Activated CD4-positive, alpha-beta T cell treated with anti-CD3 and anti-CD28 coated beads, Interleukin-2, amount 50 U/mL, for 16 hours (primary cell): ENCODE measurements around the gene GRAP.
A peak's percentile ranks its signal among the peaks of the same experiment; 100 is the strongest.

ENCODE experiments used
- DNase-seq: peaks from one replicate; pipeline ENCODE4 v3.0.0-alpha.2; 2020

The GRAP gene

GRCh38 chr17:18981335-18981641 lies 65.5 kb downstream of the GRAP start:
- no peak for DNase-seq

GRCh38 chr17:18980682-18981334 lies 65.9 kb downstream of the GRAP start:
- no peak for DNase-seq

DNA sequence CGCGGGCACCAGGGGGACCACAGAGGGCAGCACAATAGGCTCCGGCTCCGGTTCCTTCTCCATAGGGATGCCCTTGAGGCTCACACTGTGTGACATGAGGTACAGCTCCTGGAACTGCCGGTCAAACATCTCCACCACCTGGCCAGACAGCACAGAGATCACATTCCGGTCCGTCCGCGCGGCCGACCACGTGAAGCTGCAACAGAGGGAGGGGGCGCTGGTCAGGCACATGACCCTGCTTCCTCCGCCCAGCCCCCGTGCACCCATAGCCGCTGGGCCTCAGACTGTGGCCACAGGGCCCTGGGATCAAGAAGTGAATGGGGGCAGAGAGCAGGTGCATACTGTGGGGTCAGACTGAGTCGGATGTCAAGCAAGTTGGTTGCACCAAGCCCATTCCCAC lies 68.1 kb downstream of the GRAP start:
- no peak for DNase-seq

DNA sequence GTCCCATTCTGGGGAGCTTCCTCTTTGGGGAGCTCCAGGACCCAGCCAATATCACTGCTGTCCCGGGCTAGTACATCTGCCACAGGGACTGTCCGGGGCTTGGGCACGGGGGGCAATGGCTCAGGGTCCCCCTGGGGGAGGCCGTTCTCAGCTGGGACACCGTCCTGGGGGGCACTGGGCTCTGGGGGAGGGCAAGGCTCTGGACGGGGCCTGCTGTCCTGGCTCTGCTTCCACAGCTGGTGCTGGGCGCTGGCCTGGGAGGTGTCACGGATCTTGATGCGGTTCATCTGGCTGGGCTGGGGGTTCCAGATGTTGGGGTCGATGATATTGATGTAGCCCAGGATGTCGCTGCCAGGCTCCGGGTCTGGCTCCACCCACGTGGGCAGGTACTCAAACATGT lies 68.7 kb downstream of the GRAP start:
- DNase-seq: no peak

DNA sequence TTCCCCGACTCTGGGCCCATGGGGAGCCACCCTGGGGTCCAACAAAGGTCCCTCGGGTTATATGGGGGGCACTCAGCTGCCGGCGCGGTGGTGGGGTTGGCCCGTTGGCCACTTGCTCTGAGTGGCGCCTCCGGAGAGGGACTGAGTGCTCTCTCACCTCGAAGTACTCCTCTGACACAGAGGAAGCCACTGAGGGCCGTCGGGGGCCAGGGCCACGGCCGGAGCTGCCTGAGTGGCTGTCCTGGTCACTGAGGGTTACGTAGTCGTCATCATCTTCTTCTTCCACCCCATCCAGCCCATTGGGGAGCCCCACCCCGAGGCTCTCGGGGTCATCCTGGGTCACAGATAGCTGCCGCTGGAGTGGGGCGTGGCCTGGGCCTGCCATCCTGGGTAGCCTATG lies 69.1 kb downstream of the GRAP start:
- DNase-seq: no peak

GRCh38 chr17:18977021-18977420 lies 69.7 kb downstream of the GRAP start:
- DNase-seq: no peak

GRCh38 chr17:18976201-18976600 lies 70.6 kb downstream of the GRAP start:
- DNase-seq: no peak

DNA sequence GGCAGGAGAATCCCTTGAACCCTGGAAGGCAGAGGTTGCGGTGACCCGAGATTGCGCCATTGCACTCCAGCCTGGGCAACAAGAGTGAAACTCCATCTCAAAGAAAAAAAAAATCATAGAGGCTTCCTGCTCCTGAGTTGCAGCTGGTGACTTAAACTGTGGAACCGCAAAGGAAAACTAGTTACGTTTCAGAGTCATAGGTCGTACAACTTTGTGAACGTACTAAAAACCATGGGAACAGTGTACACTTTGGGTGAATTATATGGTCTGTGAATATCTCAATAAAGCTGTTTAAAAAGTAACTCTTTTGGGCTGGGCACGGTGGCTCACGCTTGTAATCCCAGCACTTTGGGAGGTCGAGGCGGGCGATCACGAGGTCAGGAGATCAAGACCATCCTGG lies 71.2 kb downstream of the GRAP start:
- no peak for DNase-seq

DNA sequence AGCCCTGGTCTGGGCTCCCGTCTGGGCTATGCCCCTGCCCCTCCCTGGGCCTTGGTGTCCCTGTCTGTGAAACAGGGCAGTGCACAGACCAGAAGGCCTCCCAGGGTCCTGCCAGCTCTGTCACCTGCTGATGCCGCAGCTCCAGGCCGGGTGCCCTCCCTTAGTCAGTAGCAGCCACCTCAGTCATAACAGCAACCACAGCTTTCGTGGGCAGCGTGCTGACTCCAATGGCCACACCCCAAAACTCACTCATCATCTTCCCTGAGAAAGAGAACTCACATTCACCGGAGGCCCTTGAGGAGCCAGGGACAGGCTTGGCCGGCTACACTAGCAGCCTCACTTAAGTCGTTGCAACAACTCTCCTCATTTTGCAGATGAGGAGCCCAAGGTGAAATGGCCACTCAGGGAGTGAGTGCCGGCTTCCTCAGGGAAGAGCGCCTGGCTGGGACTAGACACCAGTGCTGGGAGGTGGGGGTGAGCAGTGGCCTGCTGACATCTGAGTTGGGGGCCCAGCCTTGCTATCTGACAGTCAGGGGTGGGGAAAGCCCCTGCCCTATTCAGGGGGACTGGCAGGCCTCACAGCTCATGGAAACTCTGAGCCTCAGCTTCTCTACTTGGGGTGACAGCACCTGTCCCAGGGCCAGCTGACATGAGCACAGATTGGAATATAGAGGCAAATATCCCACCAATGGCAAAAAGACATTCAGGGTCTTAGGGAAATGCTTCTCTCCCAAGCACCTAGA lies 72.2 kb downstream of the GRAP start:
- DNase-seq: peak; percentile 21

GRCh38 chr17:18971801-18972200 lies 75.0 kb downstream of the GRAP start:
- no peak for DNase-seq
